HG03565 (cell line): ENCODE data around the gene ABCG4.
"Not testable (repeated sequence)": the region's sequence is repeated elsewhere in the genome, so short reads cannot be mapped to it uniquely, and the experiment has no call there.

ENCODE experiments used
- ATAC-seq: cut with Tn5 transposase; IDR thresholded peaks from one replicate; pipeline ENCODE4 v1.9.1; 2021; ENCODE audit warnings: mild to moderate bottlenecking, moderate library complexity; ENCODE audit not compliant: unreplicated experiment

ABCG4 gene

GRCh38 chr11:119152604-119153003 lies 3.8 kb downstream of the ABCG4 start:
- no peak for ATAC-seq

- ATAC-seq, result no peak
Measured at GRCh38 chr11:119153049-119153818, 4.4 kb downstream of the ABCG4 start.

GRCh38 chr11:119154178-119154577 lies 5.3 kb downstream of the ABCG4 start:
- ATAC-seq, result no peak

- ATAC-seq, result no peak
Measured at GRCh38 chr11:119155733-119156492, 7.1 kb downstream of the ABCG4 start.

GRCh38 chr11:119156496-119156895 lies 7.6 kb downstream of the ABCG4 start:
- ATAC-seq, result no peak

- no peak for ATAC-seq
Measured at GRCh38 chr11:119157063-119157462, 8.2 kb downstream of the ABCG4 start.

- ATAC-seq, result no peak
Measured at GRCh38 chr11:119158467-119158866, 9.6 kb downstream of the ABCG4 start.

- ATAC-seq, result no peak
Measured at GRCh38 chr11:119160151-119160550, 11.3 kb downstream of the ABCG4 start.

- no peak for ATAC-seq
Measured at GRCh38 chr11:119161871-119162270, 13.0 kb downstream of the ABCG4 start.

- ATAC-seq, result no peak
Measured at GRCh38 chr11:119166368-119167076, 17.7 kb downstream of the ABCG4 start.

- not testable (repeated sequence) for ATAC-seq
Measured at GRCh38 chr11:119167077-119167458, 18.2 kb downstream of the ABCG4 start.

- no peak for ATAC-seq
Measured at GRCh38 chr11:119167933-119168332, 19.1 kb downstream of the ABCG4 start.

GRCh38 chr11:119168471-119169281 lies 19.8 kb downstream of the ABCG4 start, which contains the start of gene NLRX1:
NLRX1 (plus strand) TSS chr11:119168725; CDS start chr11:119171404, 2,679 bp downstream.
- peak; percentile 81 for ATAC-seq

GRCh38 chr11:119169282-119169719 lies 20.4 kb downstream of the ABCG4 start:
- no peak for ATAC-seq

- ATAC-seq, result no peak
Measured at GRCh38 chr11:119172513-119172912, 23.7 kb downstream of the ABCG4 start.

GRCh38 chr11:119173453-119173852 lies 24.6 kb downstream of the ABCG4 start:
- no peak for ATAC-seq

- no peak for ATAC-seq
Measured at GRCh38 chr11:119175493-119176077, 26.7 kb downstream of the ABCG4 start.

- no peak for ATAC-seq
Measured at GRCh38 chr11:119178166-119178680, 29.4 kb downstream of the ABCG4 start.

GRCh38 chr11:119179342-119179741 lies 30.5 kb downstream of the ABCG4 start:
- ATAC-seq, result no peak

- no peak for ATAC-seq
Measured at GRCh38 chr11:119179983-119180382, 31.1 kb downstream of the ABCG4 start.
